ENCODE results near the gene PTPRG. TPM values are rescaled to one million over a fixed set of nuclear protein-coding genes. Genes with fewer than 3 reads are reported as not detected.

The PTPRG gene
- total RNA-seq, 1 donor from 2014 or later, result 25.2 TPM

DNA sequence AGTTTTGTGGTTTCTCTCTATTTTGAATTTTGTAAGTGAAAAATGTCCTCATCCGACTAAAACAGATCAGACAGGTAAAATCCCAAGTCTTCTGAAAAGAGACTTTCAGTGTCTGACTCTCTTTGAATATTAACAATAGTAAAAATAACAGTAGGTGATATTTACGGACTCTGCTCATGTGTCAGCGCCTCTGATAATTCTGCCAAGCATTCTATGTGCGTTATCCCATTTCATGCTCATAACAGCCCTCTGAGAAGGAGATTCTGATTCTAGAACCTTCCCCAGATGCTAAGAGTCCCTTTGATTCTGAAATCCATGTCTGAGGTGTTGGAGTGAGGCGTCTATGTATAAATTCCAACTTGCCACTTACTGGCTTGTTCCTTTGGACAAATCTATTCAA, 529.1 kb downstream of the PTPRG start:
- DNase-seq (ENCODE audit: low read depth), result no peak
- no peak overlapping the region for H3K4me3 ChIP-seq (ENCODE audit: low read depth, low read length)
- H3K36me3 ChIP-seq (ENCODE audit: control insufficient read depth, insufficient read depth, low read length), result no peaks in the 10 kb centered on the region
- no peaks in the 10 kb centered on the region for H3K27me3 ChIP-seq (ENCODE audit: control insufficient read depth, insufficient read depth, low read length)
- TF ChIP-seq, protein P1, sequence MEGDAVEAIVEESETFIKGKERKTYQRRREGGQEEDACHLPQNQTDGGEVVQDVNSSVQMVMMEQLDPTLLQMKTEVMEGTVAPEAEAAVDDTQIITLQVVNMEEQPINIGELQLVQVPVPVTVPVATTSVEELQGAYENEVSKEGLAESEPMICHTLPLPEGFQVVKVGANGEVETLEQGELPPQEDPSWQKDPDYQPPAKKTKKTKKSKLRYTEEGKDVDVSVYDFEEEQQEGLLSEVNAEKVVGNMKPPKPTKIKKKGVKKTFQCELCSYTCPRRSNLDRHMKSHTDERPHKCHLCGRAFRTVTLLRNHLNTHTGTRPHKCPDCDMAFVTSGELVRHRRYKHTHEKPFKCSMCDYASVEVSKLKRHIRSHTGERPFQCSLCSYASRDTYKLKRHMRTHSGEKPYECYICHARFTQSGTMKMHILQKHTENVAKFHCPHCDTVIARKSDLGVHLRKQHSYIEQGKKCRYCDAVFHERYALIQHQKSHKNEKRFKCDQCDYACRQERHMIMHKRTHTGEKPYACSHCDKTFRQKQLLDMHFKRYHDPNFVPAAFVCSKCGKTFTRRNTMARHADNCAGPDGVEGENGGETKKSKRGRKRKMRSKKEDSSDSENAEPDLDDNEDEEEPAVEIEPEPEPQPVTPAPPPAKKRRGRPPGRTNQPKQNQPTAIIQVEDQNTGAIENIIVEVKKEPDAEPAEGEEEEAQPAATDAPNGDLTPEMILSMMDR (IDR thresholded peaks at IDR 0.05; ENCODE audit: insufficient read depth, low read length, poor library complexity, severe bottlenecking), result no peak

- H3K27me3 ChIP-seq (ENCODE audit: control insufficient read depth, insufficient read depth, low read length), result no peaks in the 10 kb centered on the region
- no peak for DNase-seq (ENCODE audit: low read depth)
- TF ChIP-seq, protein P1 (IDR thresholded peaks at IDR 0.05; ENCODE audit: insufficient read depth, low read length, poor library complexity, severe bottlenecking), result no peak
- H3K4me3 ChIP-seq (ENCODE audit: low read depth, low read length), result no peak overlapping the region
- no peaks in the 10 kb centered on the region for H3K36me3 ChIP-seq (ENCODE audit: control insufficient read depth, insufficient read depth, low read length)
Observed at GRCh38 chr3:62093025-62093424, 531.7 kb downstream of the PTPRG start.

- TF ChIP-seq, protein P1 (IDR thresholded peaks at IDR 0.05; ENCODE audit: insufficient read depth, low read length, poor library complexity, severe bottlenecking), result no peak
- no peak for DNase-seq (ENCODE audit: low read depth)
- H3K27me3 ChIP-seq (ENCODE audit: control insufficient read depth, insufficient read depth, low read length), result no peaks in the 10 kb centered on the region
Observed at GRCh38 chr3:62094461-62094860, 533.1 kb downstream of the PTPRG start.

DNA sequence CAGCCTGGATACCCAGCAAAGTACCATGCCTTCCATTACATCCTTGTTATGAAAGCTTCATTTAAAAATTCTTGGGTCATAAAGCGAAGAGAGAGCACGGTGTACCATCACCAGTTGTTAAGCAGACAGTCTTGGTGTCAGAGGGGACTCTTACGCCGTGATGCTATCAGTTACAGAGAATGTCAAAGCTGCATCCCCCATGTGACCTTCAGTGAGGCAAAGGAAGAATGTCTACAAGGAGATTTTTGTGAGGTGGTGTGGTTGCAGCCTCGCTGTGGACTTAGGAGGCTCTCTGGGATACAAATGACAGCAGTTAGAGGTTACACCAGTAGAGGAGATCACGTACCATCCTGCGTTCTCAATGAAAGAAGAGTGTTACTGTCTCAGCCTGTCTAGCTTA, 533.7 kb downstream of the PTPRG start:
- H3K36me3 ChIP-seq (ENCODE audit: control insufficient read depth, insufficient read depth, low read length), result no peaks in the 10 kb centered on the region
- TF ChIP-seq, protein P1 (IDR thresholded peaks at IDR 0.05; ENCODE audit: insufficient read depth, low read length, poor library complexity, severe bottlenecking), result no peak
- H3K4me3 ChIP-seq (ENCODE audit: low read depth, low read length), result no peak overlapping the region
- no peaks in the 10 kb centered on the region for H3K27me3 ChIP-seq (ENCODE audit: control insufficient read depth, insufficient read depth, low read length)
- DNase-seq (ENCODE audit: low read depth), result no peak

More at GRCh38 chr3:62094461-62094860, 533.1 kb downstream of the PTPRG start:
- Histone ChIP-seq H3K36me3 (ENCODE audit: control insufficient read depth, insufficient read depth, low read length) (no peaks in the 10 kb centered on the region), H3K4me3 (ENCODE audit: low read depth, low read length) (no peak overlapping the region)

DNA sequence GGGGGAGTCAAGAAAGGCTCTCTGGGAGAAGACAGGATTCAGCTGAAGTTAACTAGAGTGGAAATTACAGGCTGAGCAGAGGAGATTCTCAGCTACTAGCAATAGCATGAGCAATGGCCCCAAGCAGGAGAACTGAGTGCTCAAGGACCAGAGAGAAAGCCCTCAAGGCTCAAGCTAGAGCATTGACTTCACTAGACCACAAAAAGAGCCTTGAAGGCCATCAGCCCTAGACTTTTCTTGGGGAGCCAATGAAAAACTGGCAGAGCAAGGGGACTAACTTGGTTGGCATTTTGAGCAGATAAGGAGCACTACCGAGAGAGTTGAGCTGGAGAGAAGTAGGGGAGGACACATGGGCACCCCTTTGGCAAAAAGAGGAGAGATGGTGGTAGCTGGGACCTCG, 534.4 kb downstream of the PTPRG start:
- H3K27me3 ChIP-seq (ENCODE audit: control insufficient read depth, insufficient read depth, low read length), result no peaks in the 10 kb centered on the region
- H3K36me3 ChIP-seq (ENCODE audit: control insufficient read depth, insufficient read depth, low read length), result no peaks in the 10 kb centered on the region
- no peak for DNase-seq (ENCODE audit: low read depth)
- no peak overlapping the region for H3K4me3 ChIP-seq (ENCODE audit: low read depth, low read length)
- TF ChIP-seq, protein P1 (IDR thresholded peaks at IDR 0.05; ENCODE audit: insufficient read depth, low read length, poor library complexity, severe bottlenecking), result no peak

GRCh38 chr3:62096521-62096920, 535.1 kb downstream of the PTPRG start:
- TF ChIP-seq, protein P1 (IDR thresholded peaks at IDR 0.05; ENCODE audit: insufficient read depth, low read length, poor library complexity, severe bottlenecking), result no peak
- Histone ChIP-seq H3K27me3 (ENCODE audit: control insufficient read depth, insufficient read depth, low read length) (no peaks in the 10 kb centered on the region), H3K4me3 (ENCODE audit: low read depth, low read length) (no peak overlapping the region), H3K36me3 (ENCODE audit: control insufficient read depth, insufficient read depth, low read length) (no peaks in the 10 kb centered on the region)
- no peak for DNase-seq (ENCODE audit: low read depth)
